ENCODE results near the gene HDAC4. TPM values are rescaled to one million over a fixed set of nuclear protein-coding genes. Genes with fewer than 3 reads are reported as not detected.

HDAC4 gene
- total and polyA plus RNA-seq, 2 donors from 2014 or later = 2.2 to 56.8 TPM

- H3K9me3 ChIP-seq (ENCODE audit: control insufficient read depth in 2 of 3, insufficient read depth in 1 of 3, low read length in 3 of 3) = peaks cover 0 to 5% (median 0%) of the 10 kb centered on the region in 3 donors
- intact Hi-C loops (cut with DNase I) = no loop called here
- TF ChIP-seq CTCF (IDR thresholded peaks at IDR 0.05; ENCODE audit: borderline replicate concordance, extremely low read depth, insufficient read depth) = no peak
- H3K27ac ChIP-seq (ENCODE audit: low read depth in 2 of 2, low read length in 2 of 2) = no peak overlapping the region
- FAIRE-seq (no peak), DNase-seq (peak in 2 of 5 donors; percentile 46 to 59)
- H3K36me3 ChIP-seq (ENCODE audit: control insufficient read depth in 2 of 3, insufficient read depth in 3 of 3, low read length in 3 of 3) = no peaks in the 10 kb centered on the region
- no peak overlapping the region for H3K4me3 ChIP-seq (ENCODE audit: low read length in 3 of 3)
- no peak overlapping the region for H3K9ac ChIP-seq (ENCODE audit: low read length in 3 of 3)
- H3K4me1 ChIP-seq (ENCODE audit: control insufficient read depth in 2 of 3, insufficient read depth in 2 of 3, low read depth in 1 of 3, low read length in 3 of 3) = peaks cover 0 to 2% (median 0%) of the 10 kb centered on the region in 3 donors
- no peaks in the 10 kb centered on the region for H3K27me3 ChIP-seq (ENCODE audit: control insufficient read depth, insufficient read depth, low read length)
Observed at GRCh38 chr2:239255218-239255617, 145.6 kb downstream of the HDAC4 start.

GRCh38 chr2:239253701-239254436 is 147.0 kb downstream of the HDAC4 start:
- intact Hi-C loops (cut with DNase I) = no loop called here
- Histone ChIP-seq H3K36me3 (ENCODE audit: control insufficient read depth in 2 of 3, insufficient read depth in 3 of 3, low read length in 3 of 3) (no peaks in the 10 kb centered on the region), H3K9me3 (ENCODE audit: control insufficient read depth in 2 of 3, insufficient read depth in 1 of 3, low read length in 3 of 3) (peaks cover 0 to 5% (median 0%) of the 10 kb centered on the region in 3 donors), H3K4me3 (ENCODE audit: low read length in 3 of 3) (no peak overlapping the region), H3K9ac (ENCODE audit: low read length in 3 of 3) (no peak overlapping the region), H3K27me3 (ENCODE audit: control insufficient read depth, insufficient read depth, low read length) (no peaks in the 10 kb centered on the region), H3K27ac (ENCODE audit: low read depth in 2 of 2, low read length in 2 of 2) (no peak overlapping the region), H3K4me1 (ENCODE audit: control insufficient read depth in 2 of 3, insufficient read depth in 2 of 3, low read depth in 1 of 3, low read length in 3 of 3) (no peaks in the 10 kb centered on the region)
- FAIRE-seq = no peak
- no peak for TF ChIP-seq CTCF (IDR thresholded peaks at IDR 0.05; ENCODE audit: borderline replicate concordance, extremely low read depth, insufficient read depth)
- no peak for DNase-seq

GRCh38 chr2:239253264-239253663 is 147.6 kb downstream of the HDAC4 start:
- Histone ChIP-seq H3K4me1 (ENCODE audit: control insufficient read depth in 2 of 3, insufficient read depth in 2 of 3, low read depth in 1 of 3, low read length in 3 of 3) (peaks cover 0 to 4% (median 0%) of the 10 kb centered on the region in 3 donors), H3K27ac (ENCODE audit: low read depth in 2 of 2, low read length in 2 of 2) (no peak overlapping the region), H3K27me3 (ENCODE audit: control insufficient read depth, insufficient read depth, low read length) (no peaks in the 10 kb centered on the region), H3K9ac (ENCODE audit: low read length in 3 of 3) (no peak overlapping the region), H3K36me3 (ENCODE audit: control insufficient read depth in 2 of 3, insufficient read depth in 3 of 3, low read length in 3 of 3) (no peaks in the 10 kb centered on the region), H3K9me3 (ENCODE audit: control insufficient read depth in 2 of 3, insufficient read depth in 1 of 3, low read length in 3 of 3) (peaks cover 0 to 5% (median 0%) of the 10 kb centered on the region in 3 donors), H3K4me3 (ENCODE audit: low read length in 3 of 3) (no peak overlapping the region)
- intact Hi-C loops (cut with DNase I) = no loop called here
- no peak for FAIRE-seq
- DNase-seq = no peak
- TF ChIP-seq CTCF (IDR thresholded peaks at IDR 0.05; ENCODE audit: borderline replicate concordance, extremely low read depth, insufficient read depth) = no peak
